ENCODE results near the gene ISM1.

Gene ISM1

DNA sequence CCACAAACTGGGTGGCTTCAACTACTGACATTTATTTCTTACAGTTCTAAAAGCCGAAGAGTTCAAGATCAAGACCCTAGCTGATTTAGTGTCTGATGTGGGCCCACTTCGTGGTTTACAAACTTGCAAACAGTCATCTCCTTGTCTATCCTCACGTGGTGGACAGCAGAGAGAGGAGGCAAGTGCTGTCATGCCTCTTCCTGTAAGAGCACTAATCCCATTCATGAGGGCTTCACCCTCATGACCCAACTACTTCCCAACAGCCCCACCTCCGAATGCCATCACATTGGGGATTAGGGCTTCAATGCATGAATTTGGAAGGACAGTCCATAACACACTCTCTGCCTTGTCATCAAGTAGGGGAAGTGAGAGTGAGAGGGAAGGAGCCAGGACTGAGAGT, 15.6 kb upstream of the ISM1 start:
- Histone ChIP-seq H3K4me3 (ENCODE audit: low read depth, low read length) (no peak overlapping the region), H3K36me3 (no peaks in the 10 kb centered on the region), H3K27ac (no peak overlapping the region), H3K9me3 (ENCODE audit: severe bottlenecking) (no peaks in the 10 kb centered on the region), H3K27me3 (ENCODE audit: insufficient read depth, low read depth, severe bottlenecking) (no peaks in the 10 kb centered on the region)
- no peak for DNase-seq
- TF ChIP-seq, protein P1, sequence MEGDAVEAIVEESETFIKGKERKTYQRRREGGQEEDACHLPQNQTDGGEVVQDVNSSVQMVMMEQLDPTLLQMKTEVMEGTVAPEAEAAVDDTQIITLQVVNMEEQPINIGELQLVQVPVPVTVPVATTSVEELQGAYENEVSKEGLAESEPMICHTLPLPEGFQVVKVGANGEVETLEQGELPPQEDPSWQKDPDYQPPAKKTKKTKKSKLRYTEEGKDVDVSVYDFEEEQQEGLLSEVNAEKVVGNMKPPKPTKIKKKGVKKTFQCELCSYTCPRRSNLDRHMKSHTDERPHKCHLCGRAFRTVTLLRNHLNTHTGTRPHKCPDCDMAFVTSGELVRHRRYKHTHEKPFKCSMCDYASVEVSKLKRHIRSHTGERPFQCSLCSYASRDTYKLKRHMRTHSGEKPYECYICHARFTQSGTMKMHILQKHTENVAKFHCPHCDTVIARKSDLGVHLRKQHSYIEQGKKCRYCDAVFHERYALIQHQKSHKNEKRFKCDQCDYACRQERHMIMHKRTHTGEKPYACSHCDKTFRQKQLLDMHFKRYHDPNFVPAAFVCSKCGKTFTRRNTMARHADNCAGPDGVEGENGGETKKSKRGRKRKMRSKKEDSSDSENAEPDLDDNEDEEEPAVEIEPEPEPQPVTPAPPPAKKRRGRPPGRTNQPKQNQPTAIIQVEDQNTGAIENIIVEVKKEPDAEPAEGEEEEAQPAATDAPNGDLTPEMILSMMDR (IDR thresholded peaks at IDR 0.05; ENCODE audit: low read depth, low read length) = no peak

DNA sequence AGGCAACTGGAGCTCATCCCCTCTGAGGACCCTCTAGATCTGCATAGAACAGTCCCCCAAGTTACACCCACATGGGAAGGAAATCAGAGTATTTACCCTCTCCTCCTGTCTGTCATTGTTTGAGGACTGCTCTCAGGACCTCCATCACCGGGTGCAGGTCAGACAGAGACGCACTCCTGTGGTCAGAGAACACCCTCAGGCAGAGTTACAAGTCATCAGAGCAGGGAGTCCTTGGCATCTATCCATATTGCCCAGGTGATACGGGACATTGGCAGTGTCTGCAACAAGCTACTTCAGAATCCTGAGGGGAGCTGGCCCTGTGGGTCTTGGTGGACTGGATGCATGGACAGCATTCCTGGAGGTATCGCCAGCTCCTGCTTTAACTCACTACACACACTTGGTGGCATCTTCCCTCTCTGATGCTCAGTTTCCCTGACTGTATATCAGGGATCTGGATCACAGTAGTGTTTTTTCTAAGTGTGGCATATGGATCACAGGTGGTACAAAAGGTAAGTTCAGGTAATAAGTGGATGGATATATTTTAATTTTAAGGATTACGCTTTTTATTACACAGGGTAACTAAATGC, 15.1 kb upstream of the ISM1 start:
- H3K27me3 ChIP-seq (ENCODE audit: insufficient read depth, low read depth, severe bottlenecking) = no peaks in the 10 kb centered on the region
- TF ChIP-seq, protein P1 (IDR thresholded peaks at IDR 0.05; ENCODE audit: low read depth, low read length) = no peak
- no peak for DNase-seq
- H3K4me3 ChIP-seq (ENCODE audit: low read depth, low read length) = no peak overlapping the region
- no peaks in the 10 kb centered on the region for H3K9me3 ChIP-seq (ENCODE audit: severe bottlenecking)
- no peak overlapping the region for H3K27ac ChIP-seq
- no peaks in the 10 kb centered on the region for H3K36me3 ChIP-seq

DNA sequence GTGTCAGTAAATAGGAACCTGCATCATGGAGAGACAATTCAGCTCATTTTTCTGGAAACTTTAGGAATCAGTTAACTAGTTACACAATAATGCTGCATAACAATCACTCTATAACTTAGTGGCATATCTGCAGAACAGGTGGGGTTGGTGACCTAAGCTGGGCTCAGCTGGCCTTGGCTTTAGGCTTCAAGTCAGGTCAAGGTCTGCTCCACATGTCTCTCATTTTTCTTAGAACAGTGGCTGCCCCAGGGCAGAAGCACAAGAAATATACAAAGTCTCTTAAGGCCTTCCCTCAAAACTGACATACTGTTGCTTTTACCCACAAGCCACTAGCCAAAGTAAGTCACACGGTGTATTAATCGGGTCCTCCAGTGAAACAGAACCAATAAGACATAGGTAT, 14.1 kb upstream of the ISM1 start:
- H3K9me3 ChIP-seq (ENCODE audit: severe bottlenecking) = no peaks in the 10 kb centered on the region
- TF ChIP-seq, protein P1 (IDR thresholded peaks at IDR 0.05; ENCODE audit: low read depth, low read length) = no peak
- H3K4me3 ChIP-seq (ENCODE audit: low read depth, low read length) = no peak overlapping the region
- no peak overlapping the region for H3K27ac ChIP-seq
- no peaks in the 10 kb centered on the region for H3K27me3 ChIP-seq (ENCODE audit: insufficient read depth, low read depth, severe bottlenecking)
- DNase-seq = no peak
- H3K36me3 ChIP-seq = no peaks in the 10 kb centered on the region

DNA sequence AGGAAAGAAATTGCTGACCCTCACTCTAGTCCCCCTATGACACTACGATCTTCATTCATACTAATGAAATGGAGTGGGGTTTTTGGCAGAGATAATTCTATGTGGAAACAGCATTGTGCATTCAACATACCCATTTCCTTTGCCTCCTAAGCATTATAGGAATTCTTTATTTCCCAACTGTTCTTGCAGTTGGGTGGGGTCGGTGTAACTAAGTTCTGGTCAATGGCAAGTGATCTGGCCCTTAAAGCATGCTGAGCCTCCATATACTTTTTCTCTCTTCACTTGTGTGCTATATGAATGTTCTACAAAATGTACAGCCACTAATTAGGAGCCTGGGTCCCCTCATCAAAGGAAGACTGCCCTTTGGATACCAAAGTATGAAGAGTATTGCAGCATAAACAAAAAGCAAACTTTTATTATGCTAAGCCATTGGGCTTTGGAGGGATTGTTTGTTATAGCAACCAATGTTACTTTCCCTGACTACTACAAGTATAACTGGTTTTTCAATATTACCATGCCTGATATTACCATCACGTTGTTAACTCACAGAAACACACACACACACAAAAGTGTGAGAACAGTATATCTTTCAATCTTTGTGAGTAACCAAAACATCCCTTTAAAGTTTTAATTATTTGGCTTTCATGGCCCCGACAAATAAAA, 9.0 kb upstream of the ISM1 start:
- no peaks in the 10 kb centered on the region for H3K27me3 ChIP-seq (ENCODE audit: insufficient read depth, low read depth, severe bottlenecking)
- no peak overlapping the region for H3K4me3 ChIP-seq (ENCODE audit: low read depth, low read length)
- no peak overlapping the region for H3K27ac ChIP-seq
- DNase-seq = no peak
- TF ChIP-seq, protein P1 (IDR thresholded peaks at IDR 0.05; ENCODE audit: low read depth, low read length) = no peak
- no peaks in the 10 kb centered on the region for H3K36me3 ChIP-seq
- H3K9me3 ChIP-seq (ENCODE audit: severe bottlenecking) = no peaks in the 10 kb centered on the region

DNA sequence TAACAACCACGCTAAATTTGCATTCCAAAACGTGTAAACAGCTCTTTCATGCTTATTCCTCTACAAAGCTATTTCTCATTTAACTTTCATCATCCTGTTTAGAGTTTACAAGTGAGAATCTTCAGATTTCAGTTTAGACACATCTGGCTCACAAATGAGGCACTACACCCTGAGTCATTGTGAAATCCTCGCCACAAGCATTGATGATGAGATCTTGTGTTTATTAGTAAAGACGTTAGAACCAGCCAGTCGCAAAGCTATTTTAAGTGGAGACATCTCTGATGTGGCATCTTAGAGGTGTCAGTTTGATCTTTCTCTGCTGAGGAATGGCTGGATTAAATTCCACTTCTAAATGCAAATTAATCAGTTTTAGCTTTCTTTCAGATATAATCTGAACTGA, 8.3 kb upstream of the ISM1 start:
- no peaks in the 10 kb centered on the region for H3K36me3 ChIP-seq
- no peak overlapping the region for H3K4me3 ChIP-seq (ENCODE audit: low read depth, low read length)
- DNase-seq = no peak
- no peaks in the 10 kb centered on the region for H3K27me3 ChIP-seq (ENCODE audit: insufficient read depth, low read depth, severe bottlenecking)
- no peaks in the 10 kb centered on the region for H3K9me3 ChIP-seq (ENCODE audit: severe bottlenecking)
- no peak overlapping the region for H3K27ac ChIP-seq
- TF ChIP-seq, protein P1 (IDR thresholded peaks at IDR 0.05; ENCODE audit: low read depth, low read length) = no peak

DNA sequence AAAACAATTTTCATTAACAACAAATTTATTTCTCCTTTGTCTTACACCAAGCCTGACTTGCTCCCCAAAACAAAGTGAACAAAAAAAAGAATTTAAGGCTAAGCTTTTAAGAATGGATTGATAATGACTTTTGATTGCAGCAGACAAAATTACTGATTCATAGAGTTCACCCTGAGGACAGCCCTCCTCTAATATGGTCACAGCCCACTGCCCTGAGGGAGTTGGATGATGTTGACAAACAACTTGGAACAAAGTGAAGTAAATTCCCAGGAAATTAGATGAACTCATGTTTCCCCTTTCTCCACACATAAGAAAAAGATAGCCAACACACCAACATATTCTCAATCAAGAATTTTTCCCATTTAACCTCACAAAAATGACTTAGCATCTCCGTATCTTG, 7.7 kb upstream of the ISM1 start:
- Histone ChIP-seq H3K27ac (no peak overlapping the region), H3K9me3 (ENCODE audit: severe bottlenecking) (no peaks in the 10 kb centered on the region), H3K36me3 (no peaks in the 10 kb centered on the region), H3K4me3 (ENCODE audit: low read depth, low read length) (no peak overlapping the region), H3K27me3 (ENCODE audit: insufficient read depth, low read depth, severe bottlenecking) (no peaks in the 10 kb centered on the region)
- no peak for DNase-seq
- TF ChIP-seq, protein P1 (IDR thresholded peaks at IDR 0.05; ENCODE audit: low read depth, low read length) = no peak
